ENCODE data around the gene SCAMP2.

- TF ChIP-seq CTCF (IDR thresholded peaks at IDR 0.05; ENCODE audit: poor library complexity, severe bottlenecking) (no peak), TAF1 (IDR thresholded peaks at IDR 0.05; ENCODE audit: low read depth) (no peak), EP300 (conservative IDR thresholded peaks at IDR 0.05; ENCODE audit: poor library complexity, severe bottlenecking) (no peak), SMC3 (conservative IDR thresholded peaks at IDR 0.05; ENCODE audit: poor library complexity) (no peak)
Observed at GRCh38 chr15:74902295-74903075, 29.3 kb upstream of the SCAMP2 start.
